Pancreas (tissue), 10 donors: ENCODE measurements around the gene ANXA3. TPM values are rescaled to one million over a fixed set of nuclear protein-coding genes. Genes with fewer than 3 reads are reported as not detected.

Source experiments
- ATAC-seq, 4 donors: fragments of 200-7000 bp; cut with Tn5 transposase; one replicate each; pipeline versions ENCODE4 v1.8.0 to v1.9.1; 2020; ENCODE audit warnings: mild to moderate bottlenecking in 4 of 4, moderate library complexity in 4 of 4
- DNase-seq, 6 donors: peaks; one replicate each; pipeline ENCODE4 v3.0.0-alpha.2; 2020
- FAIRE-seq: peaks from 2 replicates; lab custom pipeline; 2012; peaks lifted over from hg19 to GRCh38; lab: Jason Lieb, UNC
- H3K27ac ChIP-seq, 4 donors: fragments of 200-600 bp; sonication (generic); 1 replicate in 3 of 4; 2 replicates in 1 of 4; pipeline versions ENCODE4 v1.5.0 to v1.8.0; 2020
- H3K27me3 ChIP-seq, 4 donors: fragments of 200-600 bp; one replicate each; pipeline ENCODE4 v1.8.0; 2021
- H3K36me3 ChIP-seq, 3 donors: fragments of 200-600 bp; sonication (generic) in 1 of 3; one replicate each; pipeline versions ENCODE4 v1.5.0 to v1.8.0; 2020 to 2021
- H3K4me1 ChIP-seq, 3 donors: fragments of 200-600 bp; one replicate each; pipeline ENCODE4 v1.8.0; 2021
- H3K4me3 ChIP-seq, 4 donors: fragments of 200-600 bp; sonication (generic) in 2 of 4; one replicate each; pipeline versions ENCODE4 v1.5.0 to v1.8.0; 2020 to 2021
- H3K9me3 ChIP-seq, 4 donors: fragments of 200-600 bp; one replicate each; pipeline ENCODE4 v1.8.0; 2021
- CTCF ChIP-seq, 4 donors: fragments of 200-600 bp; sonication (generic) in 3 of 4; IDR thresholded peaks; one replicate each; pipeline versions ENCODE4 v1.5.0 to v1.8.0; 2021; ENCODE audit warnings: antibody characterized with exemption in 4 of 4
- WGBS, 2 donors: extraction: QIAGEN DNeasy Blood & Tissue Kit; methylation state at CpG; one replicate each; pipeline ENCODE4 v1.1.7; 2013; 5-methylcytosine and 5-hydroxymethylcytosine counted together
- intact Hi-C, 3 donors: fragments of 100-400 bp; cut with DNase I; formaldehyde crosslinking; loops; one replicate each; pipeline versions ENCODE4 v1.11.1 to v1.14.2; 2022
- polyA plus RNA-seq, 2 donors: library from polyadenylated mRNA; stranded (reverse); fragments of 200-250 nt; gene quantifications; one replicate each; pipeline ENCODE4 v1.2.3, GENCODE V29; 2013
- total RNA-seq, 6 donors: library from RNA; stranded (reverse); fragmentation: NEBNext Ultra II Directional in 4 of 6; extraction: Animal tissue kit (Norgen Biotek cat#: 25700) in 4 of 6; gene quantifications; one replicate each; pipeline versions ENCODE4 v1.2.1 to v1.2.4, GENCODE V29; 2021 to 2023
- donor health status: healthy with polysubstance abuse.
- donor health status: DM: no; HTN: no; CAD: no; lungs with moderate emphysema.
- donor health status: DM: no; HTN: no; CAD: no.
- donor health status: control.
- donor health status: control.
- donor health status: Bipolar disorder and iron deficiency.
- donor health status: DM: yes; HTN: yes; CAD: no.
- donor health status: DM: no; HTN: no; CAD: no.
- donor health status: DM: no; HTN: no; CAD: no.
- donor health status: DM: yes; HTN: yes; CAD: no.

The ANXA3 gene
- total and polyA plus RNA-seq, 8 donors = 18.7 to 64.8 (median 29.6) TPM

DNA sequence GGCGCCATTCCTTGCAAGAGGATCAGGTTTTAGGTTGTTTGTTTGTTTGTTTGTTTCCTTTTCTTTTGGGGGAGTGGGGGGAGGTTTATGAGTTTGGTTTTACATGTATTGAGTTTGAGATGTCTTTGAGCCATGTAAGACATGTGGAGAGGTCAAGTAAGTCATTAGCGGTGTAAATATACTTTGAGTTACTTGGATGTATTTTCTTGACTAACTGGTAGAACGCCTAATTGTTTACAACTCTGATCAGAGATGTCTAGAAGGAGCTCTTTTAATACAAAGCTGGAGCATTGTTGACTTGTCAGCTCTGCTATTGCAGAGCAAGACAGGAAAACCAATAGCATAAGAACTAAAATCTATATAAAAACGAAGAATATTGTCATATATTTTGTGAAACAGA is 57.1 kb downstream of the ANXA3 start:
- Histone ChIP-seq H3K36me3 (no peaks in the 10 kb centered on the region), H3K27me3 (no peaks in the 10 kb centered on the region), H3K27ac (no peak overlapping the region), H3K4me3 (no peak overlapping the region), H3K4me1 (peaks cover 0 to 3% (median 0%) of the 10 kb centered on the region in 3 donors), H3K9me3 (no peaks in the 10 kb centered on the region)
- FAIRE-seq (no peak), DNase-seq (no peak), ATAC-seq (no peak)
- WGBS, 2 donors = 74 to 76% methylated on average over 4 of the region's 4 CpGs
- TF ChIP-seq CTCF (IDR thresholded peaks at IDR 0.05) = no peak
- intact Hi-C loops = loop anchor here in 1 of 3 donors (10.0 kb wide), 1 partner anchor 256 kb away; no protein-coding TSS in a partner anchor

- intact Hi-C loops = loop anchor here in 1 of 3 donors (10.0 kb wide), 1 partner anchor 255 kb away; no protein-coding TSS in a partner anchor
- Histone ChIP-seq H3K27me3 (no peaks in the 10 kb centered on the region), H3K4me1 (peaks cover 0 to 3% (median 0%) of the 10 kb centered on the region in 3 donors), H3K9me3 (no peaks in the 10 kb centered on the region), H3K27ac (no peak overlapping the region), H3K4me3 (no peak overlapping the region), H3K36me3 (no peaks in the 10 kb centered on the region)
- TF ChIP-seq CTCF (IDR thresholded peaks at IDR 0.05) = no peak
- no peak for ATAC-seq
- no peak for DNase-seq
- 55 to 59% methylated on average over 4 of the region's 4 CpGs for WGBS, 2 donors
- FAIRE-seq = no peak
Observed at GRCh38 chr4:78609580-78609979, 58.0 kb downstream of the ANXA3 start.

- H3K27me3 ChIP-seq = no peaks in the 10 kb centered on the region
- 69 to 75% methylated on average over 3 of the region's 3 CpGs for WGBS, 2 donors
Observed at GRCh38 chr4:78610546-78611214, 59.1 kb downstream of the ANXA3 start.

GRCh38 chr4:78611215-78611558 is 59.6 kb downstream of the ANXA3 start:
- no peaks in the 10 kb centered on the region for H3K27me3 ChIP-seq
- no peaks in the 10 kb centered on the region for H3K36me3 ChIP-seq
- DNase-seq (no peak), ATAC-seq (no peak), FAIRE-seq (no peak)
- TF ChIP-seq CTCF (IDR thresholded peaks at IDR 0.05) = no peak
- 62 to 63% methylated on average over 2 of the region's 2 CpGs for WGBS, 2 donors
- intact Hi-C loops = loop anchor here in 1 of 3 donors (5.0 kb wide), 1 partner anchor 256 kb away; no protein-coding TSS in a partner anchor
- peaks cover 0 to 3% (median 0%) of the 10 kb centered on the region in 3 donors for H3K4me1 ChIP-seq
- no peak overlapping the region for H3K4me3 ChIP-seq
- no peaks in the 10 kb centered on the region for H3K9me3 ChIP-seq
- no peak overlapping the region for H3K27ac ChIP-seq

More at GRCh38 chr4:78610546-78611214, 59.1 kb downstream of the ANXA3 start:
- no peak overlapping the region for H3K4me3 ChIP-seq
- TF ChIP-seq CTCF (IDR thresholded peaks at IDR 0.05) = no peak
- H3K27ac ChIP-seq = no peak overlapping the region
- no peak for ATAC-seq
- DNase-seq = no peak
- no peaks in the 10 kb centered on the region for H3K9me3 ChIP-seq
- intact Hi-C loops = loop anchor here in 1 of 3 donors (5.0 kb wide), 1 partner anchor 257 kb away; no protein-coding TSS in a partner anchor
- FAIRE-seq = no peak
- no peaks in the 10 kb centered on the region for H3K36me3 ChIP-seq
- peaks cover 0 to 3% (median 0%) of the 10 kb centered on the region in 3 donors for H3K4me1 ChIP-seq
